ENCODE results near the gene TRIM24.
"Not testable (repeated sequence)": the region's sequence is repeated elsewhere in the genome, so short reads cannot be mapped to it uniquely, and the experiment has no call there.

Gene TRIM24

DNA sequence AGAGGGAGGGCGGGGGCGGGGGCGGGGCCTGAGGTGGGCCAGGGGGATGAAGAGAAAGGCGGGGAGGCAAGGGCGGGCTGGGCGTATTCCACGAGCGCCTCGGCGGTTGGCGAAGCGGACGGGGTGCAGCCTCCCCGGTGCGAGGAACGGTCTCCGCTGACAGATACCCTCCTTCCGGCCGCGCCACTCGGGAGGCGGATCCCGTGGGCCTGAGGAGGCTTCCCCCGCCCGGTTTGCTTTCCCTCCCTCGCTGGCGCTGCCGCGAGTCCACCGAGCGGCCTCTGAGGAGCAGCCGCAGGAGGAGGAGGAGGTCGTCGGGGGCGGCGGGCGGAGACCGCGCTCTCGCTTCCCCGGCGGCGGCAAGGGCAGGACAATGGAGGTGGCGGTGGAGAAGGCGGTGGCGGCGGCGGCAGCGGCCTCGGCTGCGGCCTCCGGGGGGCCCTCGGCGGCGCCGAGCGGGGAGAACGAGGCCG lies at the start of gene TRIM24:
TSS of gene TRIM24 (plus strand) at position 84 of the 473 bp plus-strand sequence. CDS start at position 374, 290 bp downstream.
- DNase-seq, result peak; percentile 95

GRCh38 chr7:138412077-138412476 lies 48.0 kb upstream of the TRIM24 start:
- not testable (repeated sequence) for DNase-seq

- DNase-seq, result not testable (repeated sequence)
Measured at GRCh38 chr7:138412921-138413320, 47.1 kb upstream of the TRIM24 start.

DNA sequence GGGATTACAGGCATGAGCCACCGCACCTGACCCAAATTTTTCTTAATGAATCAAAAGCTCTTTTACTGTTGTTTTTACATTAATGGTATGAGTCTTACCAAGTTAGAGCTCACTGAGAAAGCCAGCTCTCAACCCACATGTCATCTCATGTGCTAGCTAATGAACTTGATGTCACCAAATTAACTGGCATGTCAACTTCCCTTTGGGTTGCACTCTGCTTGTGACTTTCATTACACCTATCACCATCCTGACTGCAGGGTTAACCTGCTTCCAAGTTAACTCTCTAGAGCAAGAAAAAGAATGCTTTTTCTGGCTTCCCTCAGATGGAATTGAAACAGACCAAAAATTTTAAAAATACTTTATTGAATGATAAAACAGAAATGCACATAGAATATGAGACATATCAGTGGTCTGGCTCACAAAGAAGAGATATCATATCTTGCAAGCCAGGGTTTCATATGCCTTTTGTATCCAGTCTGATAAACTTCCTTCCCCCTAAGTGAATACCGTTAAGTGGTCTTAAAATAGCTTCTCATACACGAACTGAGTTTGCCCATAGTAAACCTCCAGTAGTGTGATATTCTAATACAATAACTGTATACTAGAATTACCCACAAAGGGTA lies 42.9 kb upstream of the TRIM24 start:
- no peak for DNase-seq

DNA sequence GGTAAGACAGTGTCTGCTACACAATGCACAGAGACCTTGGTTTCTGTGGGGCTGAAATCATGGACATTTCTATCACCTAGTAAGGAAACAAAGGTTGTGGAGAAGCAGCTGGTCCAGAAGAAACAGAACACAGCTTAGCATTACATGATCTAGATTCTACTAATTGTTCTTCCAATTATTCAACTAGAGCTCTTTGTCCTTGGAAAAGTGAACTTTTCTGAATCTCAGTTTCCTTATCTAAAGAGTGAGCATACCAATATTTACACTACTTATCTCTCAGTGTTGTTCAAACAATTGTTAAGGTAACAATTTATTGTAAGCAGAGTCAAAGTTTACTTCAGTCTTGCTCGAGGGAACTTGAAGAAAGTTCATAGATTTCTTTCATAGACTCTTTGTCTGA lies 42.3 kb upstream of the TRIM24 start:
- no peak for DNase-seq

GRCh38 chr7:138418403-138418802 lies 41.7 kb upstream of the TRIM24 start:
- not testable (repeated sequence) for DNase-seq

DNA sequence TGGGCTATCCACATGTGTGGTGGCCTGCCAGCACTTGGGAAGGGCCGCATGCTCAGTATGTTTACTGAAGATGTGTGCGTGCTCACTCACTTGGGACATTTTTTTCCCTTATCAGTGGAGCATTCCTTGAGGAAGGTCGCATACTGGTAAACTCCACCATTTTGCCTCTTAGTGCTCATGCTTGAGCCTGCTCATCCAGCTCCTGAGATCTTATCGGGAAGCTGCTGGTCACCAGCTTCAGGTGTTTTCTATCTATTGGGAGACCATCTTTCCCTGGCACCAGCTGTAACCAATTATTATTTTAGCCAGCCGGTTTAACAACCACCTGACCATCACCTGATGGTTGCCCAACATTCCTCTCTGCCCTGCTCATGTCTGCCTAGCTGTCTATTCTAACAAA lies 35.0 kb upstream of the TRIM24 start:
- no peak for DNase-seq

DNA sequence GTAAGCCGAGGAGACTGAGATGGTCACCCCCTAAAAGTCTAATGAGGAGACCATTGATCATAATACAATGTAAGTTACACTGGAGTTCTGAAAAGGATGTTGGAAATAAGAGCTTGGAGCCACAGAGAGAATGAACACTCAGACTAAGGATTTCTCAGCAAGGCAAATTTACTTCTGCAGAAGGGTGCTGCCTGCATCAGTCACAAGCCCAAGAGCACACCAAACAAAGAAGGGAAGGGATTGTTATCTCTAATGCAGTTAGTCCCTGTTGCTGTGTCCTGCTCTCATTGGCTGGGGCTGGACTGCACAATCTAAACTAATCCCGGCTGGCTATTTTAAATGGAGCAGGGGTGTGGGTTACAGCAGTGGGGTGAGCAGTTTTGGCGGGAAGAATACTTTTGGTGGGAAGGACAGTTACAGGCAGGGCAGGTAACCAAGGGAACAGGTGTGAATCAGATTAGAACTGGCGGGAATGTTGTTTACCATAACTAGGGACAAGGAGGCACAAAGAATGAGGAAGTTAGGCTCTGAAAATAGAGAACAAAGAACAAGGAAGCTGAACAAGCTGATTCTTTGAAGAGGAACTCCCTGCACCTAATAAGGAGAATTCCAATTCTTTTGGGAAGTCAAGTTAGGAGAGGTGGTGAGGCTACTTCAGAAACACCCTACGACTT lies 30.3 kb upstream of the TRIM24 start:
- DNase-seq, result no peak

DNA sequence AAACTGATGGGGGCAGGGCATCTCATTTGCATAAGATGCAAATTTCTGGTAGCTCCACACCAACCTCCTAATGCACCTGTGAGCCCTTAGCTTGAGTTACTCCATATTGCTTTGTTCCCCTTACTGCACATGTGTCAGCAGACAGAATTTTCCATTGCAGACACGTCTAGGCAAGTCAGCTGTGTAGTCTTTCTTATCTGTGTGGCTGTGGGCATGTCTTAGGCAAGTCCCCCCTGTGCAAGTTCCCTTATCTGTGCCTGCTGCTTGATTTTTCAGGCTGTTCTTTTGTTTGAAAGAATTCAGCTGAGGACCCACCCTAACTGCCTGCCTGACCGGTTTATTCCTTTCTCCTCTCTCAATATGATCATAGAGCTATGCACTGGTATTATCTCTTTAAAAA lies 28.5 kb upstream of the TRIM24 start:
- DNase-seq, result no peak

- DNase-seq, result no peak
Measured at GRCh38 chr7:138433583-138434443, 26.2 kb upstream of the TRIM24 start.

DNA sequence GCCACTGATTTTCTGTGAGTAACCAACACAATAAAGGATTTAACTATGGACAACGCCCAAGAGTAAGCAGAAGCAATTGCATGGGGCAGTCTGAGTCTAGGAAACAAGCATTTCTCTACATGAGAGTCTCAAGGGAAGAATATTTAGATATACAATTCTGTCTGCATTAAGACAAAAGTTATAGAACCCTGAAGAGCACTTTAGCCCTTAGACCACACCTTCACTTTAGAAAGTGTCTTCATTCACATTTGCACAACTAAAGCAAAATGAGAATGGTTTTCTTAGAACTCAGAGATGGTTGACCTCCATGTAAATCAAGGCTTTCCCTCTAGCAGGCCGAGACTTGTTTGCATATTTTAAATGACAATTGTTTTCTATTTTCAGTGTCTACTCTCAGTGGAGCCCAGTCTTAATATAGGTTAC lies 25.5 kb upstream of the TRIM24 start:
- DNase-seq, result no peak

GRCh38 chr7:138435231-138435919 lies 24.7 kb upstream of the TRIM24 start:
- no peak for DNase-seq

GRCh38 chr7:138436388-138436787 lies 23.7 kb upstream of the TRIM24 start:
- no peak for DNase-seq

GRCh38 chr7:138440460-138440859 lies 19.6 kb upstream of the TRIM24 start:
- no peak for DNase-seq

DNA sequence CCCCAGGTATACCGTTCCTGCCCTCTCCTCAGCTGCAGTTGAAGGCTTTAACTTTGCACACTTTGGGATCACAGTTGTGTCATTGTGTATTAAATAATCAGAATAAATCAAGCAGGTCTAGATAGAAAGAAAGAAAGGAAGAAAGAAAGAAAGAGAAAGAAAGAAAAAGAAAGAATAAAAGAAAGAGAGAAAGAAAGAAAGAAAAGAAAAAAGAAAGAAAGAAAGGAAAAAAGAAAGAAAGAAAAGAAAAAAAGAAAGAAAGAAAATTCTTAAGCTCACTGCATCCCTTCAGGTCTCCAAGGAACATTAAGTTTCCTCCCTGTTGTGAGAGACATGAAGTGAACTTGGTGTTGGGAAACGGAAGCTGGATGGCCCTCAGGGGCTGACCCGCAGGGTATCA lies 17.2 kb upstream of the TRIM24 start:
- no peak for DNase-seq

DNA sequence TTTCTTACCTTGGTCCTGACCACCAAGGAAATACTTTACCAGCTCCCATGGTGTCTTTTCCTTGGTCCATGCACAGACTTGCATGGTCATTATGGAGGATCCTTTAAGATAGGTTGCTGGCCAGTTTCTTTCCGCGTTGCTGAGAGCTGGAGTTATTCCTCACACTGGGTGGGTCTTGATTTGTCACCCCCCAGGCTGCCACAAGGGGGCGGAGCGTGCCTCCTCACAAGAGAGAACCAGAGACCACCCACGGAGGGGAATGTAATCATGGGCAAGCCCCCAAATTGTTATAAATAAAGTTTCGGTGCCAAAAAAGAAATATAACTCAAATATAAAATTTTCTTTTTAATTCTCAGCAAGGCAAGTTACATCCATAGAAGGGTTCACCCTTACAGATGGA lies 10.5 kb upstream of the TRIM24 start:
- DNase-seq, result no peak

DNA sequence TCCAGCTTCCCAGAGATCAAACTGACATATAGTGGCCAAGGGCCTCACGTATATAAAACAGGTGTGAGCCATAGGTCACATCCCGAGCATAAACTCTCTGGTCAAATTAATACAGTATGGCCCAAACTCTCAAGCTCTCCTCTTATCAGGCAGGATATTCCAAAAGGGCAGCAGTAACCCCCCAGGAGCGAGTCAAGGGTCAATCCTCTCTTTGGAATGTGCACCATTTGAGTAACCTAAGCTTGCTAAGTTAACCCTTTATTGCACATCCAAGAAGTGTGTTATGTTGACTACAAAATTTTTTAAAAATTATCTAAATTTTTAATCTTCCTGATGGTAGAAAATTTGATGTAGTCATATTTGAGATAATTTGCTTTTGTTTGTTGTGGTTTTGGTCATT lies 4.5 kb upstream of the TRIM24 start:
- no peak for DNase-seq

DNA sequence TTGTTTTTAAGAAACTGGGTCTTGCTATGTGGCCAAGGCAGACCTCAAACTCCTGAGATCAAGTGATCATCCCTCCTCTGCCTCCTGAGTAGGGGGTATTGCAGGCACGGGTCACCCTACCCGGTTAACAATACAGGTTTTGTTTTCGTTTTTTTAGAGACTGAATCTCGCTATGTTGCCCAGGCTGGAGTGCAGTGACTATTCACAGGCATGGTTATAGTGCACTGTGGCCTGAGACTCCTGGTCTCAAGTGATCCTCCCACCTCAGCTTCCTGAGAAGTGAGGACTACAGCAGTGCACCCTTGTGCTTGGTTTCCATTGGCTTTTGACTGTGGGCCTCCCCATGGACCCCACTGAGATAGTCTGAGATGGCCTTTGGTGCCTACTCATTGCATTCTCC lies 3.8 kb upstream of the TRIM24 start:
- no peak for DNase-seq

- no peak for DNase-seq
Measured at GRCh38 chr7:138458576-138459412, 1.3 kb upstream of the TRIM24 start.

DNA sequence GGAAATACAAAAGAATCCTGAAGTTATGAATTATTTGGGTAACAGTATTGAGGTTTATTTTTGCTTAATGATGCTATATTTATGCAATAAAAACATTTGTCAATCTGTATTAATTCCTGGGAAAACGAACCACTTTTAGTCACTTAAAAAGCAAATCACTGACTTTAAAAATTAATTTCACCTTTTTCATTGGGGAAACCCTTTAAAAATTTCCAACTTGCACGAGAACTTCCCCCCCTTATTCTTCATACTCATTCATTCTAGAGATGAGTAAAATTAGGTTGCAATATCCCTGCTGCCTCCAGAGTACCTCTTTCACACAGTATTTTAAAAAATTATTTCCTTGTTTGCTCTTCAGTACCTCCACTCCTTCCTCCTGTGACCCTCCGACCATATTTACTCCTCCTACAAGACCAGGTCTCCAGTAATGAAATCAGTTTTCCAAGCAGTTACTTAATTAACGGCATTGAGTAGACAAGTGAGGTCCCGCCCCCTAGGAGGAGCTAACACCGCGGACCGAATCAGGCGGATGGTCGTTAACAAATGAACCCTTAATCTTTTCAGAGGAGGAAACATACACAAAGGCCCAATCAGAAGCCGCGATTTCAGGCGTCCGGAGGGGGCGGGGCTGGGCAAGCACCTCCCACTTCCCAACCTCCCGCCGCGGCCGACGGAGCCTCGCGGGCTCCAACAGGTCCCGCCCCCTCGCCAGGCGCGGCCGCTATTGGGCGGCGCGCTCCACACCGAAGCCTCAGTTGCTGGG lies 465 bp upstream of the TRIM24 start:
- peak; percentile 96 for DNase-seq
